Measurements from ENCODE around the gene SEPTIN14.

DNA sequence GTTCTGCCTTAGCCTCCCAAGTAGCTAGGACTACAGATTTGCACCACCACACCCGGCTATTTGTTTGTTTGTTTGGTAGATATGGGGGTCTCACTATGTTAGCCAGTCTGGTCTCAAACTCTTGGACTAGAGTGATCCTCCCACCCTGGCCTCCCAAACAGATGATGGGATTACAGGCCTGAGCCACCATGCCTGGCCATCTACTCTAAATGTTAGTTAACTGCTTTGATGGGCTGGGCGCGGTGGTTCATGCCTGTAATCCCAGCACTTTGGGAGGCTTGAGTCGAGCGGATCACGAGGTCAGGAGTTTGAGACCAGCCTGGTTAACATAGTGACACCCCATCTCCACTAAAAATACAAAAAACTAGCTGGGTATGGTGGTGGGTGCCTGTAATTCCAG is 74.8 kb downstream of the SEPTIN14 start:
- TF ChIP-seq, protein P1, sequence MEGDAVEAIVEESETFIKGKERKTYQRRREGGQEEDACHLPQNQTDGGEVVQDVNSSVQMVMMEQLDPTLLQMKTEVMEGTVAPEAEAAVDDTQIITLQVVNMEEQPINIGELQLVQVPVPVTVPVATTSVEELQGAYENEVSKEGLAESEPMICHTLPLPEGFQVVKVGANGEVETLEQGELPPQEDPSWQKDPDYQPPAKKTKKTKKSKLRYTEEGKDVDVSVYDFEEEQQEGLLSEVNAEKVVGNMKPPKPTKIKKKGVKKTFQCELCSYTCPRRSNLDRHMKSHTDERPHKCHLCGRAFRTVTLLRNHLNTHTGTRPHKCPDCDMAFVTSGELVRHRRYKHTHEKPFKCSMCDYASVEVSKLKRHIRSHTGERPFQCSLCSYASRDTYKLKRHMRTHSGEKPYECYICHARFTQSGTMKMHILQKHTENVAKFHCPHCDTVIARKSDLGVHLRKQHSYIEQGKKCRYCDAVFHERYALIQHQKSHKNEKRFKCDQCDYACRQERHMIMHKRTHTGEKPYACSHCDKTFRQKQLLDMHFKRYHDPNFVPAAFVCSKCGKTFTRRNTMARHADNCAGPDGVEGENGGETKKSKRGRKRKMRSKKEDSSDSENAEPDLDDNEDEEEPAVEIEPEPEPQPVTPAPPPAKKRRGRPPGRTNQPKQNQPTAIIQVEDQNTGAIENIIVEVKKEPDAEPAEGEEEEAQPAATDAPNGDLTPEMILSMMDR (IDR thresholded peaks at IDR 0.05; ENCODE audit: insufficient read depth, low read depth, low read length) = no peak
- TF ChIP-seq EZH2 (IDR thresholded peaks at IDR 0.05; ENCODE audit: insufficient read depth, low read length) = no peak

Measured in astrocyte (in vitro differentiated cells and primary cell).